ENCODE results near the gene CDK5.

CDK5 gene

GRCh38 chr7:151074817-151075661, 17.3 kb upstream of the CDK5 start:
- no peak for DNase-seq (ENCODE audit: low read depth, low spot score)

GRCh38 chr7:151073990-151074389, 16.3 kb upstream of the CDK5 start:
- no peak for DNase-seq (ENCODE audit: low read depth, low spot score)

- no peak for DNase-seq (ENCODE audit: low read depth, low spot score)
Observed at GRCh38 chr7:151071032-151071866, 13.6 kb upstream of the CDK5 start.

- DNase-seq (ENCODE audit: low read depth, low spot score): no peak
Observed at GRCh38 chr7:151070574-151070960, 12.9 kb upstream of the CDK5 start.

GRCh38 chr7:151069841-151070573, 12.3 kb upstream of the CDK5 start:
- DNase-seq (ENCODE audit: low read depth, low spot score): no peak

- peak; percentile 84 for DNase-seq (ENCODE audit: low read depth, low spot score)
Observed at GRCh38 chr7:151068069-151068773, 10.5 kb upstream of the CDK5 start.

- no peak for DNase-seq (ENCODE audit: low read depth, low spot score)
Observed at GRCh38 chr7:151066273-151066974, 8.7 kb upstream of the CDK5 start.

GRCh38 chr7:151065516-151065915, 7.8 kb upstream of the CDK5 start:
- DNase-seq (ENCODE audit: low read depth, low spot score): no peak

- no peak for DNase-seq (ENCODE audit: low read depth, low spot score)
Observed at GRCh38 chr7:151064993-151065392, 7.3 kb upstream of the CDK5 start.

- no peak for DNase-seq (ENCODE audit: low read depth, low spot score)
Observed at GRCh38 chr7:151064454-151064853, 6.8 kb upstream of the CDK5 start.

- DNase-seq (ENCODE audit: low read depth, low spot score): no peak
Observed at GRCh38 chr7:151063212-151063561, 5.5 kb upstream of the CDK5 start.

- DNase-seq (ENCODE audit: low read depth, low spot score): peak; percentile 90
Observed at GRCh38 chr7:151062399-151063211, 4.9 kb upstream of the CDK5 start.

GRCh38 chr7:151062111-151062398, 4.4 kb upstream of the CDK5 start:
- DNase-seq (ENCODE audit: low read depth, low spot score): no peak

- peak; percentile 34 for DNase-seq (ENCODE audit: low read depth, low spot score)
Observed at GRCh38 chr7:151061213-151062110, 3.8 kb upstream of the CDK5 start.

- DNase-seq (ENCODE audit: low read depth, low spot score): peak; percentile 68
Observed at GRCh38 chr7:151060416-151061212, 2.9 kb upstream of the CDK5 start.

GRCh38 chr7:151060113-151060415, 2.4 kb upstream of the CDK5 start:
- DNase-seq (ENCODE audit: low read depth, low spot score): no peak

- DNase-seq (ENCODE audit: low read depth, low spot score): peak; percentile 93
Observed at GRCh38 chr7:151059367-151060112, 1.8 kb upstream of the CDK5 start, which contains the start of gene SLC4A2. Gene SLC4A2, plus strand, starts transcription at chr7:151059589. Its CDS starts 2,399 bp downstream, at chr7:151061988.
